ENCODE results near the gene VPS35.
"Not testable (repeated sequence)": the region's sequence is repeated elsewhere in the genome, so short reads cannot be mapped to it uniquely, and the experiment has no call there.

VPS35 gene

GRCh38 chr16:46711106-46712058 lies 22.4 kb upstream of the VPS35 start:
- peak; percentile 22 to 56 for DNase-seq

GRCh38 chr16:46709469-46710005 lies 20.6 kb upstream of the VPS35 start:
- DNase-seq, result peak; percentile 56 to 60

GRCh38 chr16:46706642-46707041 lies 17.7 kb upstream of the VPS35 start:
- no peak for DNase-seq

- DNase-seq, result no peak
These were observed 13.1 kb upstream of the VPS35 start for GRCh38 chr16:46702030-46702429.

- DNase-seq, result no peak
These were observed 12.6 kb upstream of the VPS35 start for GRCh38 chr16:46701615-46702014.

- no peak for DNase-seq
These were observed 11.1 kb upstream of the VPS35 start for GRCh38 chr16:46700048-46700447.

- no peak for DNase-seq
These were observed 8.0 kb upstream of the VPS35 start for GRCh38 chr16:46696957-46697356.

- DNase-seq, result no peak
These were observed 7.0 kb upstream of the VPS35 start for GRCh38 chr16:46695937-46696336.

GRCh38 chr16:46693598-46693997 lies 4.6 kb upstream of the VPS35 start:
- DNase-seq, result no peak

GRCh38 chr16:46691726-46692125 lies 2.7 kb upstream of the VPS35 start:
- DNase-seq, result no peak

GRCh38 chr16:46690281-46691178 lies 1.6 kb upstream of the VPS35 start:
- DNase-seq, result no peak

- DNase-seq, result peak; percentile 94 to 95
These were observed 645 bp upstream of the VPS35 start, which contains the start of gene ORC6 for GRCh38 chr16:46689365-46690280. Gene ORC6, plus strand, starts transcription at chr16:46689659. Its CDS starts 47 bp downstream, at chr16:46689706.

GRCh38 chr16:46688101-46688653 lies 801 bp downstream of the VPS35 start:
- peak; percentile 71 to 81 for DNase-seq

- no peak for DNase-seq
These were observed 1.5 kb downstream of the VPS35 start for GRCh38 chr16:46687486-46687885.

GRCh38 chr16:46686815-46687473 lies 2.0 kb downstream of the VPS35 start:
- DNase-seq, result no peak

GRCh38 chr16:46681867-46682266 lies 7.1 kb downstream of the VPS35 start:
- not testable (repeated sequence) for DNase-seq

- not testable (repeated sequence) for DNase-seq
These were observed 11.0 kb downstream of the VPS35 start for GRCh38 chr16:46677943-46678342.

GRCh38 chr16:46673320-46674013 lies 15.5 kb downstream of the VPS35 start:
- peak; percentile 52 to 73 for DNase-seq

GRCh38 chr16:46662123-46662522 lies 26.9 kb downstream of the VPS35 start:
- no peak for DNase-seq

GRCh38 chr16:46658925-46659324 lies 30.1 kb downstream of the VPS35 start:
- DNase-seq, result peak; percentile 90 to 92

Data from inflammatory macrophage treated with lipopolysaccharide for 1 hour (primary cell).